HepG2 (cell line): ENCODE results near the gene TCFL5. TPM values are rescaled to one million over a fixed set of nuclear protein-coding genes. Genes with fewer than 3 reads are reported as not detected.

ENCODE experiments used
- CEBPG ChIP-seq: IDR thresholded peaks from 2 replicates; pipeline ENCODE4 v1.6.1; 2016
- FOXK1 ChIP-seq: sonication (generic); formaldehyde crosslinking; IDR thresholded peaks from 2 replicates; pipeline ENCODE4 v1.4.0; 2020; ENCODE audit warnings: low read depth, missing genetic modification reagents, borderline replicate concordance
- GABPA ChIP-seq, 2 experiments: IDR thresholded peaks; 2 replicates each; pipeline ENCODE4 v1.6.1; 2011 to 2016; ENCODE audit warnings: low read depth in 2 of 2, low read length in 1 of 2, missing biosample characterization in 1 of 2, missing genetic modification characterization in 1 of 2
- GTF3A ChIP-seq: sonication (generic); formaldehyde crosslinking; conservative IDR thresholded peaks from 2 replicates; pipeline ENCODE4 v1.4.0; 2020; ENCODE audit warnings: mild to moderate bottlenecking, missing genetic modification reagents
- HES4 ChIP-seq: sonication (generic); formaldehyde crosslinking; IDR thresholded peaks from 2 replicates; pipeline ENCODE4 v1.9.0; 2021; ENCODE audit warnings: mild to moderate bottlenecking, missing genetic modification reagents, borderline replicate concordance
- LCORL ChIP-seq, 2 experiments: fragments of 450-650 bp in 1 of 2; sonication (generic) in 1 of 2; formaldehyde crosslinking in 1 of 2; IDR thresholded peaks; 2 replicates each; pipeline versions ENCODE4 v1.5.0 to v1.6.1; 2017 to 2020; ENCODE audit warnings: antibody characterized with exemption in 1 of 2, missing genetic modification reagents in 1 of 2
- NR2C2 ChIP-seq: sonication (generic); formaldehyde crosslinking; IDR thresholded peaks from 2 replicates; pipeline ENCODE4 v1.4.0; 2020; ENCODE audit warnings: missing genetic modification reagents, mild to moderate bottlenecking, moderate library complexity, borderline replicate concordance
- NR2F2 ChIP-seq: IDR thresholded peaks from 2 replicates; pipeline ENCODE4 v1.6.1; 2012; ENCODE audit warnings: low read depth, inconsistent platforms, borderline replicate concordance
- PCBP1 ChIP-seq: fragments of 200-400 bp; formaldehyde crosslinking; IDR thresholded peaks from 2 replicates; pipeline ENCODE4 v1.6.1; 2017; ENCODE audit warnings: mild to moderate bottlenecking, low read depth, low read length, borderline replicate concordance
- TCF12 ChIP-seq, 2 experiments: fragments of 450-650 bp in 1 of 2; sonication (generic) in 1 of 2; formaldehyde crosslinking in 1 of 2; IDR thresholded peaks; 2 replicates each; pipeline versions ENCODE4 v1.6.1 to v1.8.0; 2017 to 2022; ENCODE audit warnings: antibody characterized with exemption in 1 of 2, mild to moderate bottlenecking in 1 of 2, missing genetic modification reagents in 1 of 2, moderate library complexity in 1 of 2
- TEAD3 ChIP-seq: optimal IDR thresholded peaks from 2 replicates; pipeline ENCODE3; 2016; ENCODE audit warnings: borderline replicate concordance
- ZNF335 ChIP-seq: sonication (generic); formaldehyde crosslinking; IDR thresholded peaks from 2 replicates; pipeline ENCODE4 v1.4.0; 2020; ENCODE audit warnings: missing genetic modification reagents
- ZNF33A ChIP-seq: sonication (generic); formaldehyde crosslinking; IDR thresholded peaks from 2 replicates; pipeline ENCODE4 v1.5.1; 2020; ENCODE audit warnings: missing genetic modification reagents, mild to moderate bottlenecking, moderate library complexity, borderline replicate concordance
- ZNF788 ChIP-seq: sonication (generic); formaldehyde crosslinking; IDR thresholded peaks from 2 replicates; pipeline ENCODE4 v1.5.0; 2020; ENCODE audit warnings: mild to moderate bottlenecking, missing genetic modification reagents, borderline replicate concordance
- polyA plus RNA-seq, 8 experiments: library from polyadenylated mRNA; depleted of rRNA in 3 of 8; stranded (reverse) in 7 of 8; unstranded in 1 of 8; fragments of >200 nt; fragmentation: Illumina TruSeq in 4 of 8; extraction: Trizol in 4 of 8; gene quantifications; 2 replicates each; pipeline versions ENCODE4 v1.2.1 to v1.2.3, GENCODE V29; 2011 to 2016; ENCODE audit warnings: low read depth in 4 of 8, missing spikeins in 1 of 8, mixed read lengths in 1 of 8; ENCODE audit not compliant: insufficient read depth in 1 of 8
- total RNA-seq, 5 experiments: library from RNA; depleted of rRNA; stranded (reverse); fragments of >200 nt; fragmentation: Illumina TruSeq; extraction: Trizol; gene quantifications; 2 replicates each; pipeline ENCODE4 v1.2.3, GENCODE V29; 2016; ENCODE audit warnings: low read depth in 1 of 5
- TF ChIP-seq, protein P1 (sequence below): IDR thresholded peaks from 2 replicates; pipeline ENCODE4 v1.6.1; 2016; ENCODE audit warnings: low read depth, control low read depth
- TF ChIP-seq, protein P2 (sequence below): IDR thresholded peaks from 2 replicates; pipeline ENCODE4 v1.6.1; 2016; ENCODE audit warnings: missing compliant biosample characterization, missing genetic modification reagents, borderline replicate concordance
- TF ChIP-seq, protein P3 (sequence below): sonication (generic); formaldehyde crosslinking; IDR thresholded peaks from 2 replicates; pipeline ENCODE4 v1.4.0; 2020; ENCODE audit warnings: missing genetic modification reagents

TCFL5 gene
- total and polyA plus RNA-seq, 2 of the 13 experiments (the other 11 are each of a cell fraction or from before 2014, with no cell fraction given) = 14.8 to 20.0 TPM

DNA sequence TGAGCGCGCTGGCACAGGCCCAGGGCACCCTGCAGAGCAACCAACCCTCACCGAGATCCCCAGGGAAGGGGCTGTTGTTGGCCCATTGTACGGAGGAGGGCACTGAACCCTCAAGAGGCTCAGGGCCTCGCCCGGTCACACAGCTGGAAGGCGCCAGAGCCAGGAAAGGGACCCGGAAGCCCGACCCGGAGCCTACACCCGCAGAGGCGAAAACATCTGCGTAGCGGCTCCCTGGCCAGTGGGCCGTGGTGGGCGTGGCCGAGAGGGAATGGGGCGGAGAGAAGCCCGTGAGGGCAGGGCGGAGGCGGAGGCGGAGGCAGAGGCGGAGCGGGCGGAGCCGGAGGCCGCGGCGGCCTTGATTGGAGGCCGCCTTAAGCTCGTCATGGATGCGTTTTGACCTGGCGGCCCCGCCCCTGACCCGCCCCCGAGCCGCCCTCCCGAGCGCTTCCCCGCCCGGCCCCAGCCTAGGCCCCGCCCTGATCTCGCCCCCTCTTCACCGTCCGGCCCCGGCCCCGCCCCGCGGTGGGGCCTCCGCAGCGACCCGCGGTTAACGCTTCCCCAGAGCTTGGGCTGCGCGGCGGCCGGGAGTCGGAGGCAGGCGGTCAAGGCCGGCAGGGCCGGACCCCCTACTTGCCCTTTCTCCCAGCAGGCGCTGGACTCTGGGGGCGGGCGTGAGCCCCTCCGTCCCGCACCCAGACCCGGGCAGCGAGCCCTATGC is 67.5 kb downstream of the TCFL5 start (continued):
- TF ChIP-seq NR2F2 = peak; percentile 45; the same call in 1 of the 2 replicates
- TF ChIP-seq, protein P1, sequence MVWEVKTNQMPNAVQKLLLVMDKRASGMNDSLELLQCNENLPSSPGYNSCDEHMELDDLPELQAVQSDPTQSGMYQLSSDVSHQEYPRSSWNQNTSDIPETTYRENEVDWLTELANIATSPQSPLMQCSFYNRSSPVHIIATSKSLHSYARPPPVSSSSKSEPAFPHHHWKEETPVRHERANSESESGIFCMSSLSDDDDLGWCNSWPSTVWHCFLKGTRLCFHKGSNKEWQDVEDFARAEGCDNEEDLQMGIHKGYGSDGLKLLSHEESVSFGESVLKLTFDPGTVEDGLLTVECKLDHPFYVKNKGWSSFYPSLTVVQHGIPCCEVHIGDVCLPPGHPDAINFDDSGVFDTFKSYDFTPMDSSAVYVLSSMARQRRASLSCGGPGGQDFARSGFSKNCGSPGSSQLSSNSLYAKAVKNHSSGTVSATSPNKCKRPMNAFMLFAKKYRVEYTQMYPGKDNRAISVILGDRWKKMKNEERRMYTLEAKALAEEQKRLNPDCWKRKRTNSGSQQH (CRISPR knock-in tag) = no peak
- TF ChIP-seq FOXK1 (CRISPR knock-in tag) = no peak
- peak; percentile 26; the same call in 1 of the 2 replicates for TF ChIP-seq ZNF788 (CRISPR knock-in tag)
- no peak for TF ChIP-seq CEBPG
- TF ChIP-seq TCF12 (IDR thresholded peaks at IDR 0.05) = no peak
- peak; percentile 68; the same call in 1 of the 2 replicates for TF ChIP-seq TCF12 (CRISPR knock-in tag; IDR thresholded peaks at IDR 0.05)
- no peak for TF ChIP-seq ZNF33A (CRISPR knock-in tag)
- peak; percentile 66; the same call in 1 of the 2 replicates for TF ChIP-seq NR2C2 (CRISPR knock-in tag)
- TF ChIP-seq HES4 (CRISPR knock-in tag) = peak; percentile 29; the same call in 1 of the 2 replicates
- TF ChIP-seq ZNF335 (CRISPR knock-in tag) = no peak
- TF ChIP-seq, protein P2, sequence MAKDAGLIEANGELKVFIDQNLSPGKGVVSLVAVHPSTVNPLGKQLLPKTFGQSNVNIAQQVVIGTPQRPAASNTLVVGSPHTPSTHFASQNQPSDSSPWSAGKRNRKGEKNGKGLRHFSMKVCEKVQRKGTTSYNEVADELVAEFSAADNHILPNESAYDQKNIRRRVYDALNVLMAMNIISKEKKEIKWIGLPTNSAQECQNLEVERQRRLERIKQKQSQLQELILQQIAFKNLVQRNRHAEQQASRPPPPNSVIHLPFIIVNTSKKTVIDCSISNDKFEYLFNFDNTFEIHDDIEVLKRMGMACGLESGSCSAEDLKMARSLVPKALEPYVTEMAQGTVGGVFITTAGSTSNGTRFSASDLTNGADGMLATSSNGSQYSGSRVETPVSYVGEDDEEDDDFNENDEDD (CRISPR knock-in tag) = peak; percentile 48; the same call in 1 of the 2 replicates
- TF ChIP-seq TEAD3 = peak; percentile 20
- TF ChIP-seq PCBP1 = peak; percentile 42; the same call in 1 of the 2 replicates
- TF ChIP-seq GTF3A (CRISPR knock-in tag) = no peak
- TF ChIP-seq, protein P3, sequence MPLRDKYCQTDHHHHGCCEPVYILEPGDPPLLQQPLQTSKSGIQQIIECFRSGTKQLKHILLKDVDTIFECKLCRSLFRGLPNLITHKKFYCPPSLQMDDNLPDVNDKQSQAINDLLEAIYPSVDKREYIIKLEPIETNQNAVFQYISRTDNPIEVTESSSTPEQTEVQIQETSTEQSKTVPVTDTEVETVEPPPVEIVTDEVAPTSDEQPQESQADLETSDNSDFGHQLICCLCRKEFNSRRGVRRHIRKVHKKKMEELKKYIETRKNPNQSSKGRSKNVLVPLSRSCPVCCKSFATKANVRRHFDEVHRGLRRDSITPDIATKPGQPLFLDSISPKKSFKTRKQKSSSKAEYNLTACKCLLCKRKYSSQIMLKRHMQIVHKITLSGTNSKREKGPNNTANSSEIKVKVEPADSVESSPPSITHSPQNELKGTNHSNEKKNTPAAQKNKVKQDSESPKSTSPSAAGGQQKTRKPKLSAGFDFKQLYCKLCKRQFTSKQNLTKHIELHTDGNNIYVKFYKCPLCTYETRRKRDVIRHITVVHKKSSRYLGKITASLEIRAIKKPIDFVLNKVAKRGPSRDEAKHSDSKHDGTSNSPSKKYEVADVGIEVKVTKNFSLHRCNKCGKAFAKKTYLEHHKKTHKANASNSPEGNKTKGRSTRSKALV (CRISPR knock-in tag) = peak; percentile 43; the same call in 1 of the 2 replicates
- TF ChIP-seq GABPA (IDR thresholded peaks at IDR 0.05; ENCODE audit: low read depth, low read length) = no peak
- peak; percentile 51 for TF ChIP-seq GABPA (CRISPR knock-in tag; IDR thresholded peaks at IDR 0.05; ENCODE audit: low read depth)
- no peak for TF ChIP-seq LCORL (IDR thresholded peaks at IDR 0.05)
- TF ChIP-seq LCORL (CRISPR knock-in tag; IDR thresholded peaks at IDR 0.05) = peak; percentile 52
